H1 (cell line): ENCODE results near the gene EXT2. TPM values are rescaled to one million over a fixed set of nuclear protein-coding genes. Genes with fewer than 3 reads are reported as not detected.

Experiments
- CTCF ChIA-PET: fragments of 300-600 bp; sonication (Branson Sonifier 250); formaldehyde crosslinking; loops from one replicate; lab custom pipeline; 2021; ENCODE audit not compliant: partially characterized antibody; lab: Charles Lee
- POLR2A ChIA-PET: fragments of 300-600 bp; sonication (Branson Sonifier 250); formaldehyde crosslinking; loops from one replicate; lab custom pipeline; 2021; ENCODE audit warnings: inconsistent platforms; ENCODE audit not compliant: partially characterized antibody; lab: Charles Lee
- DNase-seq, 2 experiments: peaks; one replicate each; pipeline versions ENCODE4 v3.0.0 to v3.0.0-alpha.2; 2010 to 2022; ENCODE audit warnings: low spot score in 2 of 2, low read depth in 1 of 2, mixed read lengths in 1 of 2
- FAIRE-seq: peaks from 2 replicates; lab custom pipeline; 2011; peaks lifted over from hg19 to GRCh38; lab: Jason Lieb, UNC
- H2AFZ ChIP-seq: 2 replicates; pipeline ENCODE4 v1.8.1; 2012; ENCODE audit warnings: low read length, inconsistent platforms
- H2AK5ac ChIP-seq: 2 replicates; pipeline ENCODE4 v1.6.1; 2013; ENCODE audit warnings: low read depth, low read length
- H2BK120ac ChIP-seq: replicated peaks from 2 replicates; pipeline ENCODE3; 2013; ENCODE audit warnings: low read depth, low read length, inconsistent platforms
- H2BK12ac ChIP-seq: 2 replicates; pipeline ENCODE4 v1.6.1; 2013; ENCODE audit warnings: low read depth, low read length
- H2BK15ac ChIP-seq: 2 replicates; pipeline ENCODE4 v1.6.1; 2013; ENCODE audit warnings: low read length
- H2BK20ac ChIP-seq: 2 replicates; pipeline ENCODE4 v1.6.1; 2013; ENCODE audit warnings: low read length
- H2BK5ac ChIP-seq: 2 replicates; pipeline ENCODE4 v1.6.1; 2013; ENCODE audit warnings: low read depth, low read length
- H3K14ac ChIP-seq: 2 replicates; pipeline ENCODE4 v1.6.1; 2013; ENCODE audit warnings: inconsistent platforms; ENCODE audit not compliant: insufficient read length
- H3K18ac ChIP-seq: 2 replicates; pipeline ENCODE4 v1.6.1; 2013; ENCODE audit warnings: low read length; ENCODE audit errors: extremely low read depth
- H3K23ac ChIP-seq: 2 replicates; pipeline ENCODE4 v1.6.1; 2013; ENCODE audit warnings: inconsistent platforms; ENCODE audit not compliant: insufficient read length
- H3K23me2 ChIP-seq: 2 replicates; pipeline ENCODE4 v1.6.1; 2013; ENCODE audit warnings: low read depth, low read length
- H3K27ac ChIP-seq: 2 replicates; pipeline ENCODE4 v1.6.1; 2011; ENCODE audit warnings: low read depth, low read length, inconsistent platforms
- H3K27me3 ChIP-seq, 4 experiments: replicated peaks in 1 of 4; 1 replicate in 1 of 4; 2 replicates in 3 of 4; pipeline versions ENCODE4 v1.6.1 to v1.8.1; 2011 to 2013; ENCODE audit warnings: low read length in 3 of 4, mild to moderate bottlenecking in 3 of 4, inconsistent platforms in 2 of 4, mixed read lengths in 2 of 4, moderate library complexity in 1 of 4; ENCODE audit not compliant: control insufficient read depth in 3 of 4, insufficient read depth in 3 of 4; ENCODE audit errors: extremely low read depth in 1 of 4
- H3K36me3 ChIP-seq, 4 experiments: 2 replicates each; pipeline versions ENCODE4 v1.6.1 to v1.8.1; 2011 to 2013; ENCODE audit warnings: mild to moderate bottlenecking in 4 of 4, low read length in 3 of 4, moderate library complexity in 2 of 4, control low read depth in 1 of 4, inconsistent platforms in 1 of 4; ENCODE audit not compliant: insufficient read depth in 4 of 4, control insufficient read depth in 2 of 4
- H3K4ac ChIP-seq: replicated peaks from 2 replicates; pipeline ENCODE3; 2013; ENCODE audit warnings: low read length, low read depth, mixed read lengths, inconsistent platforms; ENCODE audit not compliant: insufficient read length
- H3K4me1 ChIP-seq, 4 experiments: replicated peaks in 1 of 4; 1 replicate in 1 of 4; 2 replicates in 3 of 4; pipeline versions ENCODE4 v1.6.1 to v1.8.1; 2011 to 2013; ENCODE audit warnings: low read length in 3 of 4, inconsistent platforms in 2 of 4, mixed read lengths in 1 of 4; ENCODE audit not compliant: insufficient read depth in 4 of 4, control insufficient read depth in 3 of 4
- H3K4me2 ChIP-seq, 2 experiments: 2 replicates each; pipeline versions ENCODE4 v1.6.1 to v1.8.1; 2011 to 2013; ENCODE audit warnings: low read depth in 2 of 2, low read length in 2 of 2, control low read depth in 1 of 2, inconsistent platforms in 1 of 2, mild to moderate bottlenecking in 1 of 2; ENCODE audit not compliant: insufficient read depth in 1 of 2
- H3K4me3 ChIP-seq, 4 experiments: fragments of 200-600, 300-600 bp in 1 of 4; sonication (generic), shearing (Covaris generic), sonication (Bioruptor Twin) in 1 of 4; 2 replicates each; pipeline versions ENCODE4 v1.5.1 to v1.8.1; 2011 to 2016; ENCODE audit warnings: low read length in 4 of 4, low read depth in 3 of 4, control low read depth in 2 of 4, inconsistent platforms in 2 of 4, mild to moderate bottlenecking in 2 of 4, mixed read lengths in 1 of 4, moderate library complexity in 1 of 4; ENCODE audit not compliant: insufficient read depth in 2 of 4; ENCODE audit errors: extremely low read depth in 1 of 4
- H3K56ac ChIP-seq: replicated peaks from 2 replicates; pipeline ENCODE3; 2013; ENCODE audit warnings: low read depth, mild to moderate bottlenecking, mixed read lengths, low read length, inconsistent platforms; ENCODE audit not compliant: insufficient read length
- H3K79me1 ChIP-seq: 2 replicates; pipeline ENCODE4 v1.6.1; 2013; ENCODE audit warnings: low read depth, low read length, control low read depth
- H3K79me2 ChIP-seq, 2 experiments: 2 replicates each; pipeline versions ENCODE4 v1.6.1 to v1.8.1; 2012 to 2013; ENCODE audit warnings: low read length in 2 of 2, mild to moderate bottlenecking in 2 of 2, inconsistent platforms in 1 of 2; ENCODE audit not compliant: insufficient read depth in 2 of 2, control insufficient read depth in 1 of 2
- H3K9ac ChIP-seq, 4 experiments: replicated peaks in 1 of 4; 1 replicate in 1 of 4; 2 replicates in 3 of 4; pipeline versions ENCODE4 v1.6.1 to v1.8.1; 2011 to 2013; ENCODE audit warnings: low read depth in 3 of 4, low read length in 3 of 4, control low read depth in 2 of 4, mild to moderate bottlenecking in 2 of 4, moderate library complexity in 2 of 4, inconsistent platforms in 1 of 4; ENCODE audit errors: extremely low read depth in 1 of 4
- H3K9me3 ChIP-seq, 2 experiments: 2 replicates each; pipeline versions ENCODE4 v1.6.1 to v1.8.1; 2012 to 2013; ENCODE audit warnings: mild to moderate bottlenecking in 2 of 2, moderate library complexity in 2 of 2, control low read depth in 1 of 2, inconsistent platforms in 1 of 2, low read depth in 1 of 2, low read length in 1 of 2, mixed read lengths in 1 of 2; ENCODE audit not compliant: insufficient read depth in 2 of 2
- H4K20me1 ChIP-seq, 2 experiments: replicated peaks in 1 of 2; 2 replicates each; pipeline versions ENCODE3 to v1.8.1; 2011 to 2013; ENCODE audit warnings: inconsistent platforms in 2 of 2, low read length in 2 of 2, mild to moderate bottlenecking in 1 of 2; ENCODE audit not compliant: insufficient read depth in 2 of 2, control insufficient read depth in 1 of 2
- H4K5ac ChIP-seq: 2 replicates; pipeline ENCODE4 v1.6.1; 2013; ENCODE audit warnings: low read length, low read depth, mixed read lengths, inconsistent platforms; ENCODE audit not compliant: insufficient read length
- H4K8ac ChIP-seq: 2 replicates; pipeline ENCODE4 v1.8.0; 2013; ENCODE audit warnings: mild to moderate bottlenecking, moderate library complexity, low read length, inconsistent platforms; ENCODE audit not compliant: insufficient read depth; ENCODE audit errors: extremely low read depth
- H4K91ac ChIP-seq: replicated peaks from 2 replicates; pipeline ENCODE3; 2013; ENCODE audit warnings: low read length, mixed read lengths, inconsistent platforms; ENCODE audit not compliant: insufficient read length
- BACH1 ChIP-seq: IDR thresholded peaks from 2 replicates; pipeline ENCODE4 v1.6.1; 2012; ENCODE audit warnings: low read length, improper control_type of control experiment
- BCL11A ChIP-seq, 2 experiments: IDR thresholded peaks; one replicate each; pipeline ENCODE4 v1.6.1; 2011; ENCODE audit warnings: low read depth in 2 of 2, low read length in 2 of 2, mild to moderate bottlenecking in 2 of 2
- BRCA1 ChIP-seq: IDR thresholded peaks from 2 replicates; pipeline ENCODE4 v1.6.1; 2012; ENCODE audit warnings: low read depth, low read length, improper control_type of control experiment
- CEBPB ChIP-seq: IDR thresholded peaks from 2 replicates; pipeline ENCODE4 v1.6.1; 2012; ENCODE audit warnings: low read depth, low read length
- CHD1 ChIP-seq: IDR thresholded peaks from 2 replicates; pipeline ENCODE4 v1.6.1; 2012; ENCODE audit warnings: low read depth, low read length, improper control_type of control experiment
- CREB1 ChIP-seq: IDR thresholded peaks from 2 replicates; pipeline ENCODE4 v1.6.1; 2012; ENCODE audit warnings: inconsistent platforms
- CTBP2 ChIP-seq: IDR thresholded peaks from 2 replicates; pipeline ENCODE4 v1.7.0; 2011; ENCODE audit warnings: borderline replicate concordance, mild to moderate bottlenecking, moderate library complexity, mixed read lengths, low read length; ENCODE audit not compliant: insufficient read depth, insufficient read length
- EZH2 ChIP-seq: fragments of 200-600 bp; sonication (generic); IDR thresholded peaks from 2 replicates; pipeline ENCODE4 v1.7.1; 2012; ENCODE audit warnings: low read depth, mild to moderate bottlenecking, moderate library complexity, low read length, inconsistent platforms; ENCODE audit not compliant: severe bottlenecking
- HDAC2 ChIP-seq, 2 experiments: fragments of 300-600 bp in 1 of 2; sonication (generic) in 1 of 2; IDR thresholded peaks; 2 replicates each; pipeline ENCODE4 v1.6.1; 2011 to 2012; ENCODE audit warnings: low read depth in 2 of 2, low read length in 2 of 2, mild to moderate bottlenecking in 2 of 2, moderate library complexity in 2 of 2, borderline replicate concordance in 1 of 2, inconsistent platforms in 1 of 2
- POU5F1 ChIP-seq: IDR thresholded peaks from 2 replicates; pipeline ENCODE4 v1.6.1; 2011; ENCODE audit warnings: low read depth, mild to moderate bottlenecking, low read length, moderate library complexity
- RAD21 ChIP-seq, 2 experiments: IDR thresholded peaks in 1 of 2; conservative IDR thresholded peaks in 1 of 2; 2 replicates each; pipeline ENCODE4 v1.6.1; 2011; ENCODE audit warnings: low read depth in 2 of 2, low read length in 2 of 2, improper control_type of control experiment in 1 of 2, inconsistent platforms in 1 of 2, mild to moderate bottlenecking in 1 of 2, moderate library complexity in 1 of 2
- SIN3A ChIP-seq, 2 experiments: IDR thresholded peaks in 1 of 2; conservative IDR thresholded peaks in 1 of 2; 2 replicates each; pipeline ENCODE4 v1.6.1; 2011 to 2012; ENCODE audit warnings: low read length in 2 of 2, improper control_type of control experiment in 1 of 2, low read depth in 1 of 2, mild to moderate bottlenecking in 1 of 2
- SP2 ChIP-seq: IDR thresholded peaks from 2 replicates; pipeline ENCODE4 v1.6.1; 2012; ENCODE audit warnings: mild to moderate bottlenecking, low read length, inconsistent platforms
- SRF ChIP-seq: IDR thresholded peaks from 2 replicates; pipeline ENCODE4 v1.6.1; 2011; ENCODE audit warnings: mild to moderate bottlenecking, low read depth, low read length, moderate library complexity
- TEAD4 ChIP-seq: IDR thresholded peaks from 2 replicates; pipeline ENCODE4 v1.6.1; 2012; ENCODE audit warnings: low read depth, low read length, inconsistent platforms, mixed read lengths
- WGBS, 2 experiments: shearing (Covaris generic) in 1 of 2; methylation state at CpG; one replicate each; pipeline versions ENCODE4 v1.1.6 to v1.1.7; 2013 to 2015; ENCODE audit warnings: low lambda C conversion rate in 2 of 2, mixed read lengths in 2 of 2, inconsistent platforms in 1 of 2, low coverage in 1 of 2, missing lambda C conversion rate in 1 of 2; ENCODE audit not compliant: insufficient replicate concordance in 2 of 2, insufficient coverage in 1 of 2, insufficient read length in 1 of 2; ENCODE audit errors: extremely low coverage in 1 of 2, missing lambda C conversion rate in 1 of 2; 5-methylcytosine and 5-hydroxymethylcytosine counted together
- polyA plus RNA-seq, 7 experiments: library from polyadenylated mRNA; depleted of rRNA in 3 of 7; stranded (reverse) in 5 of 7; unstranded in 2 of 7; fragments of >200 nt in 5 of 7; fragments of 200-250 nt in 2 of 7; gene quantifications; 1 replicate in 5 of 7; 2 replicates in 1 of 7; 4 replicates in 1 of 7; pipeline versions ENCODE4 v1.2.1 to v1.2.3, GENCODE V29; 2011 to 2013; ENCODE audit warnings: missing spikeins in 2 of 7, mixed read lengths in 2 of 7
- total RNA-seq: library from RNA; stranded (reverse); fragmentation: NEBNext Ultra II Directional; extraction: Animal tissue kit (Norgen Biotek cat#: 25700); gene quantifications from 2 replicates; pipeline ENCODE4 v1.2.1, GENCODE V29; 2021

EXT2 gene
- total and polyA plus RNA-seq, 2 of the 8 experiments (the other 6 are each of a cell fraction or from before 2014, with no cell fraction given): 29.8 to 42.8 TPM

GRCh38 chr11:44108260-44108659 lies 12.8 kb downstream of the EXT2 start:
- Histone ChIP-seq H3K9ac (no peak overlapping the region), H2BK12ac (no peak overlapping the region), H3K4me1 (no peaks in the 10 kb centered on the region), H3K36me3 (no peaks in the 10 kb centered on the region; a peak in 3 of 8 replicates), H3K14ac (no peak overlapping the region), H3K4me3 (no peak overlapping the region), H4K20me1 (peaks cover 0 to 4% of the 10 kb centered on the region in 2 experiments), H3K4ac (no peak overlapping the region), H2AFZ (no peak overlapping the region), H3K79me2 (no peaks in the 10 kb centered on the region), H2BK5ac (no peak overlapping the region), H2AK5ac (no peak overlapping the region), H3K23me2 (no peaks in the 10 kb centered on the region), H2BK120ac (no peak overlapping the region), H3K27me3 (peaks cover 0 to 1% (median 0%) of the 10 kb centered on the region in 4 experiments; a peak in 1 of 7 replicates), H4K5ac (no peak overlapping the region), H3K27ac (no peak overlapping the region), H3K79me1 (no peaks in the 10 kb centered on the region), H2BK15ac (no peak overlapping the region), H3K9me3 (no peaks in the 10 kb centered on the region), H4K8ac (no peak overlapping the region), H3K18ac (no peak overlapping the region), H3K23ac (no peak overlapping the region), H4K91ac (no peak overlapping the region), H2BK20ac (no peak overlapping the region), H3K56ac (no peak overlapping the region), H3K4me2 (no peak overlapping the region)
- CTCF ChIA-PET: interaction anchor here (1.5 to 2.2 kb wide), 2 partner anchors 25 to 154 kb away, joined by 4 to 5 read pairs; no protein-coding TSS in a partner anchor
- DNase-seq (no peak), FAIRE-seq (no peak)
- POLR2A ChIA-PET: no interaction called here
- 89% methylated on average over 6 of the region's 6 CpGs; no CpG with 5 or more reads in 1 of the 2 experiments for WGBS, 2 experiments
- no peak for TF ChIP-seq RAD21 (IDR thresholded peaks at IDR 0.05 in 1 of 2, conservative IDR thresholded peaks at IDR 0.05 in 1 of 2; ENCODE audit: low read depth in 2 of 2, low read length in 2 of 2)
- no peak for TF ChIP-seq CTBP2
- TF ChIP-seq TEAD4: no peak
- no peak for TF ChIP-seq BRCA1
- TF ChIP-seq EZH2: no peak
- TF ChIP-seq SRF: no peak
- TF ChIP-seq CEBPB: no peak
- no peak for TF ChIP-seq SIN3A (conservative IDR thresholded peaks at IDR 0.05 in 1 of 2, IDR thresholded peaks at IDR 0.05 in 1 of 2; ENCODE audit: low read depth in 1 of 2, low read length in 2 of 2)
- no peak for TF ChIP-seq SP2
- TF ChIP-seq BACH1: no peak
- TF ChIP-seq BCL11A (IDR thresholded peaks at IDR 0.05; ENCODE audit: low read depth in 2 of 2, low read length in 2 of 2): no peak
- TF ChIP-seq CREB1: no peak
- no peak for TF ChIP-seq HDAC2 (IDR thresholded peaks at IDR 0.05; ENCODE audit: borderline replicate concordance in 1 of 2, low read depth in 2 of 2, low read length in 2 of 2)
- no peak for TF ChIP-seq CHD1
- no peak for TF ChIP-seq POU5F1
